HepG2 (cell line): ENCODE measurements around the gene PALM. TPM values are rescaled to one million over a fixed set of nuclear protein-coding genes. Genes with fewer than 3 reads are reported as not detected.

Experiments
- ATM ChIP-seq: fragments of 450-650 bp; IDR thresholded peaks from 2 replicates; pipeline ENCODE4 v1.7.1; 2017; ENCODE audit warnings: mild to moderate bottlenecking, borderline replicate concordance
- MAFF ChIP-seq: IDR thresholded peaks from 2 replicates; pipeline ENCODE4 v1.6.1; 2011; ENCODE audit warnings: low read depth, low read length, improper control_type of control experiment
- NFE2L2 ChIP-seq: fragments of 150-350 bp; IDR thresholded peaks from 2 replicates; pipeline ENCODE4 v1.6.1; 2014; ENCODE audit warnings: low read length
- PHF5A ChIP-seq: IDR thresholded peaks from one replicate; pipeline ENCODE4 v1.6.1; 2018; ENCODE audit warnings: low read depth, missing genetic modification reagents; ENCODE audit not compliant: unreplicated experiment
- ZNF550 ChIP-seq: sonication (generic); formaldehyde crosslinking; IDR thresholded peaks from 2 replicates; pipeline ENCODE4 v1.4.0; 2020; ENCODE audit warnings: mild to moderate bottlenecking, missing genetic modification reagents, borderline replicate concordance
- ZNF790 ChIP-seq: sonication (generic); formaldehyde crosslinking; IDR thresholded peaks from 2 replicates; pipeline ENCODE4 v1.8.0; 2022; ENCODE audit warnings: missing genetic modification reagents, mild to moderate bottlenecking, borderline replicate concordance
- polyA plus RNA-seq, 8 experiments: library from polyadenylated mRNA; depleted of rRNA in 3 of 8; stranded (reverse) in 7 of 8; unstranded in 1 of 8; fragments of >200 nt; fragmentation: Illumina TruSeq in 4 of 8; extraction: Trizol in 4 of 8; gene quantifications; 2 replicates each; pipeline versions ENCODE4 v1.2.1 to v1.2.3, GENCODE V29; 2011 to 2016; ENCODE audit warnings: low read depth in 4 of 8, missing spikeins in 1 of 8, mixed read lengths in 1 of 8; ENCODE audit not compliant: insufficient read depth in 1 of 8
- total RNA-seq, 5 experiments: library from RNA; depleted of rRNA; stranded (reverse); fragments of >200 nt; fragmentation: Illumina TruSeq; extraction: Trizol; gene quantifications; 2 replicates each; pipeline ENCODE4 v1.2.3, GENCODE V29; 2016; ENCODE audit warnings: low read depth in 1 of 5
- TF ChIP-seq, protein P1 (sequence below): sonication (generic); formaldehyde crosslinking; IDR thresholded peaks from 2 replicates; pipeline ENCODE4 v1.4.0; 2020; ENCODE audit warnings: missing genetic modification reagents
- TF ChIP-seq, protein P2 (sequence below): sonication (generic); formaldehyde crosslinking; IDR thresholded peaks from 2 replicates; pipeline ENCODE4 v1.9.0; 2021; ENCODE audit warnings: missing genetic modification reagents, mild to moderate bottlenecking, borderline replicate concordance
- TF ChIP-seq, protein P3 (sequence below): sonication (generic); formaldehyde crosslinking; IDR thresholded peaks from 2 replicates; pipeline ENCODE4 v1.4.0; 2020; ENCODE audit warnings: mild to moderate bottlenecking, missing genetic modification reagents, borderline replicate concordance
- TF ChIP-seq, protein P4 (sequence below): sonication (generic); formaldehyde crosslinking; IDR thresholded peaks from 2 replicates; pipeline ENCODE4 v1.4.0; 2020; ENCODE audit warnings: missing genetic modification reagents
- TF ChIP-seq, protein P5 (sequence below): sonication (generic); formaldehyde crosslinking; IDR thresholded peaks from 2 replicates; pipeline ENCODE4 v1.5.0; 2020; ENCODE audit warnings: mild to moderate bottlenecking, missing genetic modification reagents
- TF ChIP-seq, protein P6 (sequence below): sonication (generic); formaldehyde crosslinking; IDR thresholded peaks from 2 replicates; pipeline ENCODE4 v1.5.1; 2020; ENCODE audit warnings: mild to moderate bottlenecking, missing genetic modification reagents, moderate library complexity

The PALM gene
- total and polyA plus RNA-seq, 2 of the 13 experiments (the other 11 are each of a cell fraction or from before 2014, with no cell fraction given): 4.0 to 9.7 TPM

DNA sequence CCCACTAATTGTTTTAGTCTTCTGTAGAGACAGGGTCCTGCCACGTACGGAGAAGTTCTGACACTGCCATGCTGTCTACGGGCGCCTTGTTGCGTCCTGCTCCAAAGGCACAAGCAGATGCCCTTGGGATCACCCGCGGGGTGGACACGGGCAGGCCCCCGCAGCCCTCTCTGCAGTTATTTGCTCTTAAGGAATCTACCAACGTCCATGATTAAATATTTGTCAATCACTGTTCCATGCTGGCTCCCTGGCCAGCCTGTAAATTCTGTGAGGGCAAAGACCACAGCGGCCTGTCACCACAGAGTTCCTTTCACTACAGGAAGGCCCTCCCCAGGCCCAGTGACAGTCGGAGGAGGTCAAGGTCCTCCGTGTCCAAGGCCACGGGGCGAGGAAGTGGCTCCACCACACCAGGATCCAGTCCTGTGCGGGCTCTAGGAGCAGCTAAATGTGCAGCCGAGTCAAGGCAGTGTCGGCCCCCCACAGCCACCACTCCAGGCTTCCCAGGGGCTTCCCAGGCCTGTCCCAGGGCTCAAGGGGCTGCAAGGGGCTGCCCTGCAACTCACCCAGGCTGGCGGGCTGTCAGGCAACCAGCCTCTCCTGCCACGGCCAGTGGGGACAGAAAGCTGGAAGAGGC, 47.8 kb upstream of the PALM start (continued):
- TF ChIP-seq, protein P1, sequence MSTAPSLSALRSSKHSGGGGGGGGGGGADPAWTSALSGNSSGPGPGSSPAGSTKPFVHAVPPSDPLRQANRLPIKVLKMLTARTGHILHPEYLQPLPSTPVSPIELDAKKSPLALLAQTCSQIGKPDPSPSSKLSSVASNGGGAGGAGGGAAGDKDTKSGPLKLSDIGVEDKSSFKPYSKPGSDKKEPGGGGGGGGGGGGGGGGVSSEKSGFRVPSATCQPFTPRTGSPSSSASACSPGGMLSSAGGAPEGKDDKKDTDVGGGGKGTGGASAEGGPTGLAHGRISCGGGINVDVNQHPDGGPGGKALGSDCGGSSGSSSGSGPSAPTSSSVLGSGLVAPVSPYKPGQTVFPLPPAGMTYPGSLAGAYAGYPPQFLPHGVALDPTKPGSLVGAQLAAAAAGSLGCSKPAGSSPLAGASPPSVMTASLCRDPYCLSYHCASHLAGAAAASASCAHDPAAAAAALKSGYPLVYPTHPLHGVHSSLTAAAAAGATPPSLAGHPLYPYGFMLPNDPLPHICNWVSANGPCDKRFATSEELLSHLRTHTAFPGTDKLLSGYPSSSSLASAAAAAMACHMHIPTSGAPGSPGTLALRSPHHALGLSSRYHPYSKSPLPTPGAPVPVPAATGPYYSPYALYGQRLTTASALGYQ (CRISPR knock-in tag): peak; percentile 77
- TF ChIP-seq, protein P2, sequence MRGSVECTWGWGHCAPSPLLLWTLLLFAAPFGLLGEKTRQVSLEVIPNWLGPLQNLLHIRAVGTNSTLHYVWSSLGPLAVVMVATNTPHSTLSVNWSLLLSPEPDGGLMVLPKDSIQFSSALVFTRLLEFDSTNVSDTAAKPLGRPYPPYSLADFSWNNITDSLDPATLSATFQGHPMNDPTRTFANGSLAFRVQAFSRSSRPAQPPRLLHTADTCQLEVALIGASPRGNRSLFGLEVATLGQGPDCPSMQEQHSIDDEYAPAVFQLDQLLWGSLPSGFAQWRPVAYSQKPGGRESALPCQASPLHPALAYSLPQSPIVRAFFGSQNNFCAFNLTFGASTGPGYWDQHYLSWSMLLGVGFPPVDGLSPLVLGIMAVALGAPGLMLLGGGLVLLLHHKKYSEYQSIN: no peak
- TF ChIP-seq, protein P3, sequence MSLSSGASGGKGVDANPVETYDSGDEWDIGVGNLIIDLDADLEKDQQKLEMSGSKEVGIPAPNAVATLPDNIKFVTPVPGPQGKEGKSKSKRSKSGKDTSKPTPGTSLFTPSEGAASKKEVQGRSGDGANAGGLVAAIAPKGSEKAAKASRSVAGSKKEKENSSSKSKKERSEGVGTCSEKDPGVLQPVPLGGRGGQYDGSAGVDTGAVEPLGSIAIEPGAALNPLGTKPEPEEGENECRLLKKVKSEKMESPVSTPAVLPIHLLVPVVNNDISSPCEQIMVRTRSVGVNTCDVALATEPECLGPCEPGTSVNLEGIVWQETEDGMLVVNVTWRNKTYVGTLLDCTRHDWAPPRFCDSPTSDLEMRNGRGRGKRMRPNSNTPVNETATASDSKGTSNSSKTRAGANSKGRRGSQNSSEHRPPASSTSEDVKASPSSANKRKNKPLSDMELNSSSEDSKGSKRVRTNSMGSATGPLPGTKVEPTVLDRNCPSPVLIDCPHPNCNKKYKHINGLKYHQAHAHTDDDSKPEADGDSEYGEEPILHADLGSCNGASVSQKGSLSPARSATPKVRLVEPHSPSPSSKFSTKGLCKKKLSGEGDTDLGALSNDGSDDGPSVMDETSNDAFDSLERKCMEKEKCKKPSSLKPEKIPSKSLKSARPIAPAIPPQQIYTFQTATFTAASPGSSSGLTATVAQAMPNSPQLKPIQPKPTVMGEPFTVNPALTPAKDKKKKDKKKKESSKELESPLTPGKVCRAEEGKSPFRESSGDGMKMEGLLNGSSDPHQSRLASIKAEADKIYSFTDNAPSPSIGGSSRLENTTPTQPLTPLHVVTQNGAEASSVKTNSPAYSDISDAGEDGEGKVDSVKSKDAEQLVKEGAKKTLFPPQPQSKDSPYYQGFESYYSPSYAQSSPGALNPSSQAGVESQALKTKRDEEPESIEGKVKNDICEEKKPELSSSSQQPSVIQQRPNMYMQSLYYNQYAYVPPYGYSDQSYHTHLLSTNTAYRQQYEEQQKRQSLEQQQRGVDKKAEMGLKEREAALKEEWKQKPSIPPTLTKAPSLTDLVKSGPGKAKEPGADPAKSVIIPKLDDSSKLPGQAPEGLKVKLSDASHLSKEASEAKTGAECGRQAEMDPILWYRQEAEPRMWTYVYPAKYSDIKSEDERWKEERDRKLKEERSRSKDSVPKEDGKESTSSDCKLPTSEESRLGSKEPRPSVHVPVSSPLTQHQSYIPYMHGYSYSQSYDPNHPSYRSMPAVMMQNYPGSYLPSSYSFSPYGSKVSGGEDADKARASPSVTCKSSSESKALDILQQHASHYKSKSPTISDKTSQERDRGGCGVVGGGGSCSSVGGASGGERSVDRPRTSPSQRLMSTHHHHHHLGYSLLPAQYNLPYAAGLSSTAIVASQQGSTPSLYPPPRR (CRISPR knock-in tag): peak; percentile 81
- TF ChIP-seq, protein P4, sequence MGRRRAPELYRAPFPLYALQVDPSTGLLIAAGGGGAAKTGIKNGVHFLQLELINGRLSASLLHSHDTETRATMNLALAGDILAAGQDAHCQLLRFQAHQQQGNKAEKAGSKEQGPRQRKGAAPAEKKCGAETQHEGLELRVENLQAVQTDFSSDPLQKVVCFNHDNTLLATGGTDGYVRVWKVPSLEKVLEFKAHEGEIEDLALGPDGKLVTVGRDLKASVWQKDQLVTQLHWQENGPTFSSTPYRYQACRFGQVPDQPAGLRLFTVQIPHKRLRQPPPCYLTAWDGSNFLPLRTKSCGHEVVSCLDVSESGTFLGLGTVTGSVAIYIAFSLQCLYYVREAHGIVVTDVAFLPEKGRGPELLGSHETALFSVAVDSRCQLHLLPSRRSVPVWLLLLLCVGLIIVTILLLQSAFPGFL (CRISPR knock-in tag): no peak
- TF ChIP-seq ATM (no peak), NFE2L2 (no peak), MAFF (no peak), ZNF550 (CRISPR knock-in tag) (no peak), PHF5A (CRISPR knock-in tag) (no peak), ZNF790 (CRISPR knock-in tag) (peak; percentile 76; the same call in 1 of the 2 replicates)
- TF ChIP-seq, protein P5, sequence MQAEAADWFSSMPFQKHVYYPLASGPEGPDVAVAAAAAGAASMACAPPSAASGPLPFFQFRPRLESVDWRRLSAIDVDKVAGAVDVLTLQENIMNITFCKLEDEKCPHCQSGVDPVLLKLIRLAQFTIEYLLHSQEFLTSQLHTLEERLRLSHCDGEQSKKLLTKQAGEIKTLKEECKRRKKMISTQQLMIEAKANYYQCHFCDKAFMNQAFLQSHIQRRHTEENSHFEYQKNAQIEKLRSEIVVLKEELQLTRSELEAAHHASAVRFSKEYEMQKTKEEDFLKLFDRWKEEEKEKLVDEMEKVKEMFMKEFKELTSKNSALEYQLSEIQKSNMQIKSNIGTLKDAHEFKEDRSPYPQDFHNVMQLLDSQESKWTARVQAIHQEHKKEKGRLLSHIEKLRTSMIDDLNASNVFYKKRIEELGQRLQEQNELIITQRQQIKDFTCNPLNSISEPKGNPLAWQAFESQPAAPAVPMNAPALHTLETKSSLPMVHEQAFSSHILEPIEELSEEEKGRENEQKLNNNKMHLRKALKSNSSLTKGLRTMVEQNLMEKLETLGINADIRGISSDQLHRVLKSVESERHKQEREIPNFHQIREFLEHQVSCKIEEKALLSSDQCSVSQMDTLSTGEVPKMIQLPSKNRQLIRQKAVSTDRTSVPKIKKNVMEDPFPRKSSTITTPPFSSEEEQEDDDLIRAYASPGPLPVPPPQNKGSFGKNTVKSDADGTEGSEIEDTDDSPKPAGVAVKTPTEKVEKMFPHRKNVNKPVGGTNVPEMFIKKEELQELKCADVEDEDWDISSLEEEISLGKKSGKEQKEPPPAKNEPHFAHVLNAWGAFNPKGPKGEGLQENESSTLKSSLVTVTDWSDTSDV (CRISPR knock-in tag): 0 out of 2 replicates have a peak, but pooled peaks have one; percentile 73
- TF ChIP-seq, protein P6, sequence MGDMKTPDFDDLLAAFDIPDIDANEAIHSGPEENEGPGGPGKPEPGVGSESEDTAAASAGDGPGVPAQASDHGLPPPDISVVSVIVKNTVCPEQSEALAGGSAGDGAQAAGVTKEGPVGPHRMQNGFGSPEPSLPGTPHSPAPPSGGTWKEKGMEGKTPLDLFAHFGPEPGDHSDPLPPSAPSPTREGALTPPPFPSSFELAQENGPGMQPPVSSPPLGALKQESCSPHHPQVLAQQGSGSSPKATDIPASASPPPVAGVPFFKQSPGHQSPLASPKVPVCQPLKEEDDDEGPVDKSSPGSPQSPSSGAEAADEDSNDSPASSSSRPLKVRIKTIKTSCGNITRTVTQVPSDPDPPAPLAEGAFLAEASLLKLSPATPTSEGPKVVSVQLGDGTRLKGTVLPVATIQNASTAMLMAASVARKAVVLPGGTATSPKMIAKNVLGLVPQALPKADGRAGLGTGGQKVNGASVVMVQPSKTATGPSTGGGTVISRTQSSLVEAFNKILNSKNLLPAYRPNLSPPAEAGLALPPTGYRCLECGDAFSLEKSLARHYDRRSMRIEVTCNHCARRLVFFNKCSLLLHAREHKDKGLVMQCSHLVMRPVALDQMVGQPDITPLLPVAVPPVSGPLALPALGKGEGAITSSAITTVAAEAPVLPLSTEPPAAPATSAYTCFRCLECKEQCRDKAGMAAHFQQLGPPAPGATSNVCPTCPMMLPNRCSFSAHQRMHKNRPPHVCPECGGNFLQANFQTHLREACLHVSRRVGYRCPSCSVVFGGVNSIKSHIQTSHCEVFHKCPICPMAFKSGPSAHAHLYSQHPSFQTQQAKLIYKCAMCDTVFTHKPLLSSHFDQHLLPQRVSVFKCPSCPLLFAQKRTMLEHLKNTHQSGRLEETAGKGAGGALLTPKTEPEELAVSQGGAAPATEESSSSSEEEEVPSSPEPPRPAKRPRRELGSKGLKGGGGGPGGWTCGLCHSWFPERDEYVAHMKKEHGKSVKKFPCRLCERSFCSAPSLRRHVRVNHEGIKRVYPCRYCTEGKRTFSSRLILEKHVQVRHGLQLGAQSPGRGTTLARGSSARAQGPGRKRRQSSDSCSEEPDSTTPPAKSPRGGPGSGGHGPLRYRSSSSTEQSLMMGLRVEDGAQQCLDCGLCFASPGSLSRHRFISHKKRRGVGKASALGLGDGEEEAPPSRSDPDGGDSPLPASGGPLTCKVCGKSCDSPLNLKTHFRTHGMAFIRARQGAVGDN (CRISPR knock-in tag): peak; percentile 82
